Measurements from ENCODE around the gene CCR6.
A peak's percentile ranks its signal among the peaks of the same experiment; 100 is the strongest.

GRCh38 chr6:167129159-167129558, 6.3 kb downstream of the CCR6 start:
- TF ChIP-seq, protein P1, sequence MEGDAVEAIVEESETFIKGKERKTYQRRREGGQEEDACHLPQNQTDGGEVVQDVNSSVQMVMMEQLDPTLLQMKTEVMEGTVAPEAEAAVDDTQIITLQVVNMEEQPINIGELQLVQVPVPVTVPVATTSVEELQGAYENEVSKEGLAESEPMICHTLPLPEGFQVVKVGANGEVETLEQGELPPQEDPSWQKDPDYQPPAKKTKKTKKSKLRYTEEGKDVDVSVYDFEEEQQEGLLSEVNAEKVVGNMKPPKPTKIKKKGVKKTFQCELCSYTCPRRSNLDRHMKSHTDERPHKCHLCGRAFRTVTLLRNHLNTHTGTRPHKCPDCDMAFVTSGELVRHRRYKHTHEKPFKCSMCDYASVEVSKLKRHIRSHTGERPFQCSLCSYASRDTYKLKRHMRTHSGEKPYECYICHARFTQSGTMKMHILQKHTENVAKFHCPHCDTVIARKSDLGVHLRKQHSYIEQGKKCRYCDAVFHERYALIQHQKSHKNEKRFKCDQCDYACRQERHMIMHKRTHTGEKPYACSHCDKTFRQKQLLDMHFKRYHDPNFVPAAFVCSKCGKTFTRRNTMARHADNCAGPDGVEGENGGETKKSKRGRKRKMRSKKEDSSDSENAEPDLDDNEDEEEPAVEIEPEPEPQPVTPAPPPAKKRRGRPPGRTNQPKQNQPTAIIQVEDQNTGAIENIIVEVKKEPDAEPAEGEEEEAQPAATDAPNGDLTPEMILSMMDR (IDR thresholded peaks at IDR 0.05; ENCODE audit: low read depth, low read length) = no peak
- TF ChIP-seq POLR2A (IDR thresholded peaks at IDR 0.05; ENCODE audit: extremely low read depth, insufficient read length) (no peak), MYC (IDR thresholded peaks at IDR 0.05; ENCODE audit: low read depth, low read length) (0 out of 2 replicates have a peak, but pooled peaks have one; percentile 18)
- TF ChIP-seq, protein P2, sequence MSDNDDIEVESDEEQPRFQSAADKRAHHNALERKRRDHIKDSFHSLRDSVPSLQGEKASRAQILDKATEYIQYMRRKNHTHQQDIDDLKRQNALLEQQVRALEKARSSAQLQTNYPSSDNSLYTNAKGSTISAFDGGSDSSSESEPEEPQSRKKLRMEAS (IDR thresholded peaks at IDR 0.05; ENCODE audit: low read depth, low read length) = 0 out of 2 replicates have a peak, but pooled peaks have one; percentile 14
